ENCODE data around the gene RASAL2.

RASAL2 gene

GRCh38 chr1:178418284-178418955 lies 324.5 kb downstream of the RASAL2 start:
- no peak for DNase-seq (ENCODE audit: low read depth in 1 of 2, low spot score in 1 of 2)

GRCh38 chr1:178434360-178434759 lies 340.5 kb downstream of the RASAL2 start:
- no peak for DNase-seq (ENCODE audit: low read depth in 1 of 2, low spot score in 1 of 2)

- DNase-seq (ENCODE audit: low read depth in 1 of 2, low spot score in 1 of 2) = no peak
Observed at GRCh38 chr1:178434899-178435435, 341.1 kb downstream of the RASAL2 start.

- DNase-seq (ENCODE audit: low read depth in 1 of 2, low spot score in 1 of 2) = no peak
Observed at GRCh38 chr1:178436899-178437298, 343.0 kb downstream of the RASAL2 start.

GRCh38 chr1:178438432-178438831 lies 344.5 kb downstream of the RASAL2 start:
- no peak for DNase-seq (ENCODE audit: low read depth in 1 of 2, low spot score in 1 of 2)

- DNase-seq (ENCODE audit: low read depth in 1 of 2, low spot score in 1 of 2) = no peak
Observed at GRCh38 chr1:178442925-178443324, 349.0 kb downstream of the RASAL2 start.

GRCh38 chr1:178450871-178451270 lies 357.0 kb downstream of the RASAL2 start:
- DNase-seq (ENCODE audit: low read depth in 1 of 2, low spot score in 1 of 2) = no peak

- no peak for DNase-seq (ENCODE audit: low read depth in 1 of 2, low spot score in 1 of 2)
Observed at GRCh38 chr1:178451529-178451928, 357.6 kb downstream of the RASAL2 start.

- no peak for DNase-seq (ENCODE audit: low read depth in 1 of 2, low spot score in 1 of 2)
Observed at GRCh38 chr1:178452013-178452412, 358.1 kb downstream of the RASAL2 start.

GRCh38 chr1:178456472-178456871 lies 362.6 kb downstream of the RASAL2 start:
- DNase-seq (ENCODE audit: low read depth in 1 of 2, low spot score in 1 of 2) = no peak

- no peak for DNase-seq (ENCODE audit: low read depth in 1 of 2, low spot score in 1 of 2)
Observed at GRCh38 chr1:178457651-178458050, 363.7 kb downstream of the RASAL2 start.

- DNase-seq (ENCODE audit: low read depth in 1 of 2, low spot score in 1 of 2) = no peak
Observed at GRCh38 chr1:178458203-178458602, 364.3 kb downstream of the RASAL2 start.

GRCh38 chr1:178461104-178461503 lies 367.2 kb downstream of the RASAL2 start:
- no peak for DNase-seq (ENCODE audit: low read depth in 1 of 2, low spot score in 1 of 2)

GRCh38 chr1:178461701-178462100 lies 367.8 kb downstream of the RASAL2 start:
- DNase-seq (ENCODE audit: low read depth in 1 of 2, low spot score in 1 of 2) = no peak

- DNase-seq (ENCODE audit: low read depth in 1 of 2, low spot score in 1 of 2) = no peak
Observed at GRCh38 chr1:178464141-178464540, 370.2 kb downstream of the RASAL2 start.

- DNase-seq (ENCODE audit: low read depth in 1 of 2, low spot score in 1 of 2) = no peak
Observed at GRCh38 chr1:178464566-178464965, 370.7 kb downstream of the RASAL2 start.

GRCh38 chr1:178465011-178465410 lies 371.1 kb downstream of the RASAL2 start:
- DNase-seq (ENCODE audit: low read depth in 1 of 2, low spot score in 1 of 2) = no peak

GRCh38 chr1:178467837-178468236 lies 373.9 kb downstream of the RASAL2 start:
- no peak for DNase-seq (ENCODE audit: low read depth in 1 of 2, low spot score in 1 of 2)

- no peak for DNase-seq (ENCODE audit: low read depth in 1 of 2, low spot score in 1 of 2)
Observed at GRCh38 chr1:178470411-178470960, 376.6 kb downstream of the RASAL2 start.

- DNase-seq (ENCODE audit: low read depth in 1 of 2, low spot score in 1 of 2) = no peak
Observed at GRCh38 chr1:178472531-178472930, 378.6 kb downstream of the RASAL2 start.

GRCh38 chr1:178477373-178477772 lies 383.5 kb downstream of the RASAL2 start:
- no peak for DNase-seq (ENCODE audit: low read depth in 1 of 2, low spot score in 1 of 2)

GRCh38 chr1:178477841-178478240 lies 383.9 kb downstream of the RASAL2 start:
- no peak for DNase-seq (ENCODE audit: low read depth in 1 of 2, low spot score in 1 of 2)

Data from stimulated activated CD4-positive, alpha-beta T cell treated with anti-CD3 and anti-CD28 coated beads, Interleukin-15, amount 100 ng/mL, for 1 hour (primary cell).